ENCODE measurements around the gene WNT5B. TPM values are rescaled to one million over a fixed set of nuclear protein-coding genes. Genes with fewer than 3 reads are reported as not detected.

Gene WNT5B
- total and polyA plus RNA-seq, 9 of the 15 experiments (the other 6 are each of a cell fraction or from before 2014, with no cell fraction given) = 0.42 to 16.8 (median 5.4) TPM

- TF ChIP-seq CTCF (IDR thresholded peaks at IDR 0.05 in 2 of 3, conservative IDR thresholded peaks at IDR 0.05 in 1 of 3; ENCODE audit: insufficient read depth in 2 of 3, low read depth in 1 of 3, low read length in 3 of 3) (peak; percentile 36 to 57 (median 47)), SUPT5H (IDR thresholded peaks at IDR 0.05) (0 out of 2 replicates have a peak, but pooled peaks have one; percentile 15), MYC (IDR thresholded peaks at IDR 0.05; ENCODE audit: low read depth, low read length) (0 out of 2 replicates have a peak, but pooled peaks have one; percentile 10), MYC (CRISPR knock-in tag; IDR thresholded peaks at IDR 0.05; ENCODE audit: borderline replicate concordance, low read depth) (no peak), RBBP5 (IDR thresholded peaks at IDR 0.05; ENCODE audit: borderline replicate concordance, insufficient read depth, low read length, poor library complexity, severe bottlenecking) (no peak), GATAD2A (IDR thresholded peaks at IDR 0.05) (0 out of 2 replicates have a peak, but pooled peaks have one; percentile 24), CXXC5 (CRISPR knock-in tag; IDR thresholded peaks at IDR 0.05) (peak; percentile 47; the same call in 1 of the 2 replicates), HNRNPL (IDR thresholded peaks at IDR 0.05; ENCODE audit: low read depth, low read length) (peak; percentile 67; the same call in 1 of the 2 replicates), RB1 (IDR thresholded peaks at IDR 0.05; ENCODE audit: low read depth) (peak; percentile 27; the same call in 1 of the 2 replicates), CREB1 (IDR thresholded peaks at IDR 0.05) (no peak), CREB1 (CRISPR knock-in tag; IDR thresholded peaks at IDR 0.05) (0 out of 2 replicates have a peak, but pooled peaks have one; percentile 42), RCOR1 (IDR thresholded peaks at IDR 0.05; ENCODE audit: borderline replicate concordance in 1 of 2, low read depth in 2 of 2, low read length in 2 of 2) (0 out of 4 replicates have a peak, but pooled peaks of 1 of the 2 experiments have one; percentile 8), ZBTB7A (IDR thresholded peaks at IDR 0.05; ENCODE audit: borderline replicate concordance, control insufficient read depth, low read depth, low read length) (peak; percentile 99), E2F6 (IDR thresholded peaks at IDR 0.05; ENCODE audit: borderline replicate concordance in 1 of 2, extremely low read depth in 1 of 2, insufficient read depth in 1 of 2, insufficient read length in 1 of 2, low read depth in 1 of 2, low read length in 1 of 2, poor library complexity in 1 of 2, severe bottlenecking in 1 of 2) (peak; percentile 16 to 64), ATF6 (CRISPR knock-in tag; IDR thresholded peaks at IDR 0.05) (no peak)
These were observed 33.9 kb downstream of the WNT5B start (continued) for GRCh38 chr12:1662761-1663439.

All from K562 (cell line).